BJ (cell line): ENCODE data around the gene CLN3. TPM values are rescaled to one million over a fixed set of nuclear protein-coding genes. Genes with fewer than 3 reads are reported as not detected.
"Not testable (repeated sequence)": the region's sequence is repeated elsewhere in the genome, so short reads cannot be mapped to it uniquely, and the experiment has no call there.

Source experiments
- CTCF ChIA-PET: fragments of 350-600 bp; formaldehyde crosslinking; extraction: SDS; loops from one replicate; lab custom pipeline; 2021; ENCODE audit warnings: antibody characterized with exemption, inconsistent platforms; lab: Yijun Ruan, JAX
- POLR2A ChIA-PET: fragments of 300-600 bp; sonication (Branson Sonifier 250); formaldehyde crosslinking; extraction: SDS; loops from one replicate; lab custom pipeline; 2021; ENCODE audit warnings: antibody characterized with exemption; lab: Charles Lee
- DNase-seq: peaks from one replicate; pipeline ENCODE4 v3.0.0-alpha.2; 2011; ENCODE audit warnings: low read depth
- H3K27me3 ChIP-seq: 2 replicates; pipeline ENCODE4 v1.6.0; 2011; ENCODE audit warnings: low read length; ENCODE audit not compliant: control insufficient read depth, insufficient read depth
- H3K36me3 ChIP-seq: 2 replicates; pipeline ENCODE4 v1.5.1; 2011; ENCODE audit warnings: low read length; ENCODE audit not compliant: control insufficient read depth, insufficient read depth
- H3K4me3 ChIP-seq: 2 replicates; pipeline ENCODE4 v1.5.1; 2011; ENCODE audit warnings: low read depth, mild to moderate bottlenecking, control low read depth, low read length
- polyA plus RNA-seq: library from polyadenylated mRNA; depleted of rRNA; stranded (reverse); fragments of >200 nt; gene quantifications from 2 replicates; pipeline ENCODE4 v1.2.3, GENCODE V29; 2011
- TF ChIP-seq, protein P1 (sequence below): IDR thresholded peaks from 2 replicates; pipeline ENCODE4 v1.5.1; 2011; ENCODE audit warnings: low read depth, mild to moderate bottlenecking, control low read depth, inconsistent platforms, low read length, moderate library complexity; ENCODE audit not compliant: insufficient read depth

CLN3 gene
- polyA plus RNA-seq, 1 experiment = 25.2 TPM

DNA sequence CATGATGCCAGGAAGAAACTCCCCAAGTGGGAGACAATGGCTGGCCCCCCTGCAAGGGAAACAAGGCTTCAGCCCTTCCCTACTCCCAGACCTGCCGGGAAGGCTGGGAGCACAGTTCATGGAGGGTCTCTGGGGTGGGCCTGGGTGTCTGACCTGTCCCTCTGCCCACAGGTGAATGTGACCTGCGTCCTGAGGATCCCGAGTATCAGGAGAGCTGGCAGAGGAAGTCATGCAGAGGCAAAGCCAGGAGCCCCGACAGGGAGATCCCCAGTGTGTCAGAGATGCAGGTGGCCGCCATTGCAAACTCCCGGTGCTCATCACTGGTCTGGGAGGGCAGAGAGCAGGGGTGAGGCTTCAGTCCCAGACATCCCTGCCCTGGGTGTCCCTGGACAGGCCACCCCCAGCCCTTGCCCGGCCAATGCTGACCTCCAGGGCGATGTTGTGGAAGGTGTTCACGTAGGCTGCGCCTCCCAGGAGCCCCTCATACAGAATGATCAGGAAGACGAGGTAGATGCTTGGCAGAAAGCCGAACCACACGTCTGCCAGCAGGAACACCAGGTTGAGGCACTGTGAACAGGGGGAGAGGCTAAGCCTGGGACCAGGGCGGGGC, 14.5 kb downstream of the CLN3 start:
- DNase-seq = no peak
- POLR2A ChIA-PET = no interaction called here
- H3K27me3 ChIP-seq = no peaks in the 10 kb centered on the region

DNA sequence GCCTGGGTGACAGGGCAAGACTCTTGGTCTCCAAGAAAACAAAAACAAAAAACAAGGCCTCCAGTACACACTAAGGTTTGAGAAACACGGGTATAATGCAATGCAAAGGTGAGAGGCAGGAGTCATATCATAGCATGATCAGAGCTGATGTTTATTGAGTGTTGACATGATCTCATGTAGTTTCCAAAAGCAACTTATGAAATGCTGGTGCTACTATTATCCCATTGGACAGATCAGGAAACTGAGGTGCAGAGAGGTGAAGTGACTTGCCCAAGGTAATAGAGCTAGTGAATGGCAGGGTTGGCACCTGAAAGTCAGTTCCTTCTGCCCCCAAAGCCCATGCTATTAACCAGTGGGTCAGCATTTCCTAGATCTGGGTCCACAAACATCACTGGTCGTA, 16.7 kb downstream of the CLN3 start:
- TF ChIP-seq, protein P1, sequence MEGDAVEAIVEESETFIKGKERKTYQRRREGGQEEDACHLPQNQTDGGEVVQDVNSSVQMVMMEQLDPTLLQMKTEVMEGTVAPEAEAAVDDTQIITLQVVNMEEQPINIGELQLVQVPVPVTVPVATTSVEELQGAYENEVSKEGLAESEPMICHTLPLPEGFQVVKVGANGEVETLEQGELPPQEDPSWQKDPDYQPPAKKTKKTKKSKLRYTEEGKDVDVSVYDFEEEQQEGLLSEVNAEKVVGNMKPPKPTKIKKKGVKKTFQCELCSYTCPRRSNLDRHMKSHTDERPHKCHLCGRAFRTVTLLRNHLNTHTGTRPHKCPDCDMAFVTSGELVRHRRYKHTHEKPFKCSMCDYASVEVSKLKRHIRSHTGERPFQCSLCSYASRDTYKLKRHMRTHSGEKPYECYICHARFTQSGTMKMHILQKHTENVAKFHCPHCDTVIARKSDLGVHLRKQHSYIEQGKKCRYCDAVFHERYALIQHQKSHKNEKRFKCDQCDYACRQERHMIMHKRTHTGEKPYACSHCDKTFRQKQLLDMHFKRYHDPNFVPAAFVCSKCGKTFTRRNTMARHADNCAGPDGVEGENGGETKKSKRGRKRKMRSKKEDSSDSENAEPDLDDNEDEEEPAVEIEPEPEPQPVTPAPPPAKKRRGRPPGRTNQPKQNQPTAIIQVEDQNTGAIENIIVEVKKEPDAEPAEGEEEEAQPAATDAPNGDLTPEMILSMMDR = no peak
- CTCF ChIA-PET = no interaction called here

More for the DNA sequence above, 14.5 kb downstream of the CLN3 start:
- Histone ChIP-seq H3K36me3 (peaks cover 13% of the 10 kb centered on the region), H3K4me3 (no peak overlapping the region)
- CTCF ChIA-PET = no interaction called here
- TF ChIP-seq, protein P1 = no peak

DNA sequence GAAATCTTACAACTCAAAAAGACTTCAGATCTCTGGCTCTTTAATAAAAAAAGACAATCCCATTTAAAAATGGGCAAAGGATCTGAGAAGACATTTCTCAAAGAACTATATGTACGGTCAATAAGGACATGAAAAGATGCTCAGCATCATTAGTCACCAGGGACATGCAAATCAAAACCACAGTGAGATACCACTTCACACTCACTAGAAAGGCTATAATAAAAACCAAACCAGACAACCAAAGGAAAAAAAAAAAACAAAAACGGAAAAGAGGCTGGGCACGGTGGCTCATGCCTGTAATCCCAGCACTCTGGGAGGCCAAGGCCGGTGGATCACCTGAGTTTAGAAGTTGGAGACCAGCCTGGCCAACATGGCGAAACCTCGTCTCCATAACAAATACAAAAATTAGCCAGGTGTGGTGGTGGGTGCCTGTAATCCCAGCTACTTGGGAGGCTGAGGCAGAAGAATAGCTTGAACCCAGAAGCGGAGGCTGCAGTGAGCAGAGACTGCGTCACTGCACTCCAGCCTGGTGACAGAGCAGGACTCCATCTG, 18.1 kb downstream of the CLN3 start:
- TF ChIP-seq, protein P1 = no peak
- Histone ChIP-seq H3K27me3 (no peaks in the 10 kb centered on the region), H3K36me3 (peaks cover 5% of the 10 kb centered on the region), H3K4me3 (no peak overlapping the region)
- ChIA-PET POLR2A (no interaction called here), CTCF (no interaction called here)
- DNase-seq = no peak

More for the DNA sequence above, 16.7 kb downstream of the CLN3 start:
- no peaks in the 10 kb centered on the region for H3K27me3 ChIP-seq
- H3K36me3 ChIP-seq = peaks cover 8% of the 10 kb centered on the region
- DNase-seq = no peak
- POLR2A ChIA-PET = no interaction called here
- H3K4me3 ChIP-seq = no peak overlapping the region

DNA sequence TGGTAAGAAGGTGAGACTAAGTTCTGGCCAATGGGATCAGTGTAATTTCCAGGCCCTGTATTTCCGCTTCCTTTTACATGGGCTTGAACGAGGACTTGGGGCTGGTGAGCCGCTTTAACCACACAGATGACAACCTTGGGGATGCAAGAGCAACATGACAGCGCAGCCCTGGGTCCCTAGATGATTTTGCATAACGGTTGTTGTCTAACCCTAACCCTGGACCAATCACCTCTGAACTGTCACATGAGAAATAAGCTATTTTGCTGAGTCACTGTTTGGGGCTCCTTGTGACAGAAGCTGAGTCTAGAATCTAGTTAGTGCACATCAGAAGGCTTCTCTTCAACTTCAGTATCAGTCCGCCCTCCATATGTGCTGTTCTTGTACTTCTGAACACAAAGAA, 44.8 kb downstream of the CLN3 start:
- DNase-seq, H3K4me3 ChIP-seq, H3K36me3 ChIP-seq, POLR2A ChIA-PET, H3K27me3 ChIP-seq, CTCF ChIA-PET: not testable (repeated sequence)

DNA sequence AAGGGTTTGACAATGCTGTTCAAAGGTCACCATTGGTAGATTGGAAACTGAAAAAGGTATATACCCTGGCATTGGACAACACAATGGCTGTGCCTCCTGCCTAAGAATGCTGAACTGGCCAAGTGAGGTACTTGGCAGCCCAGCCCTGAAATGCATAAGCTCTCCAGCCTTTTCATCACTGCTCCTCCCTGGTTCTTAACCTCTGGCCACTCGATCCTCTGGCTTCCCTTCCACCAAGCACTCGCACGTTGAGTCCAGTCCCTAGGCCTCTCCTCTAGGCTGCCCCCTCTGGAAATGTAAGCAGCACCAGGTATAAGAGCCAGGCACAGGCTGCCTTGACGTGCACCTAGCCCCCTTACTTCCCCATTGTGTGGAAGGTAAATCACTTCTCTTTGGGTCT, 45.5 kb downstream of the CLN3 start:
- H3K36me3 ChIP-seq, CTCF ChIA-PET, DNase-seq, H3K27me3 ChIP-seq, POLR2A ChIA-PET, H3K4me3 ChIP-seq: not testable (repeated sequence)

DNA sequence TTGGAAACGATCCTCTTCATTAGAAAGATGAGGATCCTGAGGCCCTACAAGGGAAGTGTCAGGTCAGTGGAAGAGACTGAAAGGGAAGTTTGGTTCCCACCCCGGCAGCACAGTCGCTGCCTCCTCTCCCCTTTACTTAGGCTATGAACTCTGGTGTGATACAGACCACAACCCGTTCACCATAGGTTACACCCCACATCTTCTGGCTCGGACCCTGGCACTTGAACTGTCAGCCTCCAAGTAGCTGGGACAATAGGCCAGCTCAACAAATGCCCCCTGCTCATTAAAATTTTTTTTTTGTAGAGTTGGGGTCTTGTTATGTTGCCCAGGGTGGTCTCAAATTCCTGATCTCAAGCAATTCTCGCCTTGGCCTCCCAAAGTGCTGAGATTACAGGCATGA, 47.9 kb downstream of the CLN3 start:
- H3K27me3 ChIP-seq, CTCF ChIA-PET, DNase-seq, H3K4me3 ChIP-seq, POLR2A ChIA-PET, H3K36me3 ChIP-seq: not testable (repeated sequence)

DNA sequence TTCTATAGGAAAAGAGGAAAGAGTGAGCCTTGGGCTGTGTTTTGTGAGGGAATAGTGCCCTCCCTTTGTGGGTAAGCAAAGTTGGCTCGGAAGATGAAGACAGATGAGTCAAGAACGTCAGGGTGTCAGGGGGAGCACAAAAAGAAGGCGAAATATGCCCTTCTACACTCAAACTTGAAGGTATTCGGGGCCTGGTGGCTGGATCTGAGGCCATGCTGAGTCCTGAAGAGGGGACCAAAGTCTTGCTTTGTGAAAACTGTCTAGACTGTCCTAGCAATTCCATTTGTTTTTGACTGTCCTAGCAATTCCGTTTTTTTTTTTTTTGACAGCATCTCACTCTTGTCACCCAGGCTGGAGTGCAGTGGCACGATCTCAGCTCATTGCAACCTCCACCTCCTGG, 53.0 kb downstream of the CLN3 start:
- H3K36me3 ChIP-seq, H3K27me3 ChIP-seq, POLR2A ChIA-PET, CTCF ChIA-PET, DNase-seq, H3K4me3 ChIP-seq: not testable (repeated sequence)

DNA sequence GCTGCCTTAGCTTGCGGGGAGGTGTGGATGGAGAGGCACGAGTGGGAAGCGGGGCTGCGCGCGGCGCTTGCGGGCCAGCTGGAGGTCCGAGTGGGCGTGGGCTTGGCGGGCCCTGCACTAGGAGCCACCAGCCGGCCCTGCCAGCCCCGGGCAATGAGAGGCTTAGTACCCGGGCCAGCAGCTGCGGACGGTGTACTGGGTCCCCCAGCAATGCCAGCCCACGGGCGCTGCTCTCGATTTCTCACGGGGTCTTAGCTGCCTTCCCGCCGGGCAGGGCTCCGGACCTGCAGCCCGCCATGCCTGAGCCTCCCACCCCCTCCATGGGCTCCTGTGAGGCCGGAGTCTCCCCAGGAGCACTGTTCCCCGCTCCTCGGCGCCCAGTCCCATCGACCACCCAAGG, 56.5 kb downstream of the CLN3 start:
- H3K36me3 ChIP-seq, DNase-seq, H3K27me3 ChIP-seq, H3K4me3 ChIP-seq, POLR2A ChIA-PET, CTCF ChIA-PET: not testable (repeated sequence)
